Nephron (organoid): ENCODE measurements around the gene PRR30.
A peak's percentile ranks its signal among the peaks of the same experiment; 100 is the strongest.

Experiments used
- H3K27ac Mint-ChIP-seq, 3 experiments: 2 replicates each; pipeline ENCODE4 v1.8.0; 2020; ENCODE audit warnings: mixed read lengths in 3 of 3, mild to moderate bottlenecking in 2 of 3, moderate library complexity in 1 of 3
- H3K27me3 Mint-ChIP-seq: 2 replicates; pipeline ENCODE4 v1.8.0; 2021; ENCODE audit warnings: low read depth, mild to moderate bottlenecking, moderate library complexity, mixed read lengths
- H3K36me3 Mint-ChIP-seq: 2 replicates; pipeline ENCODE4 v1.8.0; 2020; ENCODE audit warnings: low read depth, mixed read lengths
- H3K4me1 Mint-ChIP-seq: 2 replicates; pipeline ENCODE4 v1.8.0; 2020; ENCODE audit warnings: mixed read lengths
- H3K4me3 Mint-ChIP-seq, 3 experiments: 2 replicates each; pipeline ENCODE4 v1.8.0; 2020; ENCODE audit warnings: mild to moderate bottlenecking in 3 of 3, mixed read lengths in 3 of 3, moderate library complexity in 2 of 3
- H3K9me3 Mint-ChIP-seq: 2 replicates; pipeline ENCODE4 v1.8.0; 2020; ENCODE audit warnings: mixed read lengths
- TF ChIP-seq, protein P1 (sequence below), 3 experiments: fragments of 200-600 bp; sonication (generic); IDR thresholded peaks; one replicate each; pipeline ENCODE4 v1.5.0; 2021; ENCODE audit warnings: antibody characterized with exemption in 3 of 3; ENCODE audit not compliant: unreplicated experiment in 3 of 3

Gene PRR30

DNA sequence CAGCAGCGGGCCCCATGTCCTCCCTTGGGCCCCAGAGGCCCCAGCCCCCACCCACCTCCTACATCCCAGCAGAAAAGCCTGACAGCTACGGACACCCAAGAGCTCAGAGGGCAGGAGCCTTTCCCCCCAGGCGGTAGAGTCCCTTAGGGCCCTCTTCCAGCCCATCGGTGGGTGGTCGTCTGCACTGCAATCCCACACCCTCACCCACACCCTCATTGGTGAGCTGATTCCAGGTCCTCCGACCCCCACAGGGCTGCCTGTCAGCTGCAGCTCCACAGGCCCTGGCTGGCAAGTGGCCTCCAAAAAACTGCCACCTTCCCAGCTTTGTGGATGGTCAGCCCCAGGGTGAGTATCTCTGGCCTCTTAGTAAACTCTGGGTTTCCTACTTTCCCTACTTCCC, 20.1 kb upstream of the PRR30 start:
- Mint-ChIP-seq H3K4me1 (peaks cover 7% of the 10 kb centered on the region), H3K27ac (no peak overlapping the region), H3K4me3 (no peak overlapping the region), H3K27me3 (peaks cover 6% of the 10 kb centered on the region), H3K36me3 (no peaks in the 10 kb centered on the region), H3K9me3 (no peaks in the 10 kb centered on the region)
- TF ChIP-seq, protein P1, sequence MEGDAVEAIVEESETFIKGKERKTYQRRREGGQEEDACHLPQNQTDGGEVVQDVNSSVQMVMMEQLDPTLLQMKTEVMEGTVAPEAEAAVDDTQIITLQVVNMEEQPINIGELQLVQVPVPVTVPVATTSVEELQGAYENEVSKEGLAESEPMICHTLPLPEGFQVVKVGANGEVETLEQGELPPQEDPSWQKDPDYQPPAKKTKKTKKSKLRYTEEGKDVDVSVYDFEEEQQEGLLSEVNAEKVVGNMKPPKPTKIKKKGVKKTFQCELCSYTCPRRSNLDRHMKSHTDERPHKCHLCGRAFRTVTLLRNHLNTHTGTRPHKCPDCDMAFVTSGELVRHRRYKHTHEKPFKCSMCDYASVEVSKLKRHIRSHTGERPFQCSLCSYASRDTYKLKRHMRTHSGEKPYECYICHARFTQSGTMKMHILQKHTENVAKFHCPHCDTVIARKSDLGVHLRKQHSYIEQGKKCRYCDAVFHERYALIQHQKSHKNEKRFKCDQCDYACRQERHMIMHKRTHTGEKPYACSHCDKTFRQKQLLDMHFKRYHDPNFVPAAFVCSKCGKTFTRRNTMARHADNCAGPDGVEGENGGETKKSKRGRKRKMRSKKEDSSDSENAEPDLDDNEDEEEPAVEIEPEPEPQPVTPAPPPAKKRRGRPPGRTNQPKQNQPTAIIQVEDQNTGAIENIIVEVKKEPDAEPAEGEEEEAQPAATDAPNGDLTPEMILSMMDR (IDR thresholded peaks at IDR 0.05; ENCODE audit: unreplicated experiment in 3 of 3): no peak

DNA sequence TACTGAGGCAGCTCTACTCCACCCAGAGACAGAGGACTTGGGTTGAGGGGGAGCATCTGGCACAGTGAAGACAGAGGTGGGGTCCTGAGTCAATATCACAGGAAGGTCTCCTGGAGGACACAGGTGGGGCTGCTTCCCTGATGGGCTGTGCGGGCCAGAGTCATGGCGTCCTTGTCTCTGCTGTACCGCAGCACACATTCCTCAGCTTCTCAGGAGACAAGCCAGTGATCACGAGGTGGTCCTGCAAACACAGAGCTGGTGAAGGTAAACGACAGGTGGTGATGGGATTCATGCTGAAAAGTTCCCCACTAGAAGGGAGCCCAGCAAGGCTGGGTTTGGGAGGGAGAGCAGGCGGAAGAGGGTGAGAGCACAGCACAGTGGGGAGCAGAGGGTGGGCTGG, 19.3 kb upstream of the PRR30 start:
- TF ChIP-seq, protein P1 (IDR thresholded peaks at IDR 0.05; ENCODE audit: unreplicated experiment in 3 of 3): no peak
- peaks cover 4% of the 10 kb centered on the region for H3K27me3 Mint-ChIP-seq

DNA sequence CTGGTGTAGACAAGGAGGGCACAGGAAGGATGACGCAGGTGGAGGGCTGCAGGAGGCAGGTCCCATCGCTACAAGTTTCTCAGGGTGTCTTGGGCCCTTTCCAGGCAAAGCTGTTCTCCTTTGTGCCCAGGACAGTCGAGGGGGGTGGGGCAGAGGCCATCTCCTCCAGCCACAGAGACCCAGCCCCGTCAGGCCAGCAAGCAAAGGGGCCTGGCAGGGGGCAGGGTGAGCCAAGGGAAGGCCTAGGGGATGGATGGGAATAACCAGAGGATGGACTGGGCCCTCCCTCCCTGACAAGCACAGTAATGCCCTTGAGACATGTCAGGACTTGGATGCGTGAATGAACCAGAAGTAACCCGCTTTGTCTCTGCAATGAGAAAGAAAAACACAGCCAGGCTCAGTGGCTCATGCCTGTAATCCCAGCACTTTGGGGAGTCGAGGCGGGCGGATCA, 15.9 kb upstream of the PRR30 start:
- Mint-ChIP-seq H3K4me1 (peaks cover 24% of the 10 kb centered on the region), H3K36me3 (no peaks in the 10 kb centered on the region), H3K27ac (peak overlapping the region; percentile 81 to 99 (median 95)), H3K27me3 (peaks cover 4% of the 10 kb centered on the region), H3K4me3 (no peak overlapping the region), H3K9me3 (no peaks in the 10 kb centered on the region)
- TF ChIP-seq, protein P1 (IDR thresholded peaks at IDR 0.05; ENCODE audit: unreplicated experiment in 3 of 3): no peak

More for the DNA sequence above, 19.3 kb upstream of the PRR30 start:
- peaks cover 15% of the 10 kb centered on the region for H3K4me1 Mint-ChIP-seq
- H3K27ac Mint-ChIP-seq: no peak overlapping the region
- no peaks in the 10 kb centered on the region for H3K36me3 Mint-ChIP-seq
- no peaks in the 10 kb centered on the region for H3K9me3 Mint-ChIP-seq
- H3K4me3 Mint-ChIP-seq: no peak overlapping the region

DNA sequence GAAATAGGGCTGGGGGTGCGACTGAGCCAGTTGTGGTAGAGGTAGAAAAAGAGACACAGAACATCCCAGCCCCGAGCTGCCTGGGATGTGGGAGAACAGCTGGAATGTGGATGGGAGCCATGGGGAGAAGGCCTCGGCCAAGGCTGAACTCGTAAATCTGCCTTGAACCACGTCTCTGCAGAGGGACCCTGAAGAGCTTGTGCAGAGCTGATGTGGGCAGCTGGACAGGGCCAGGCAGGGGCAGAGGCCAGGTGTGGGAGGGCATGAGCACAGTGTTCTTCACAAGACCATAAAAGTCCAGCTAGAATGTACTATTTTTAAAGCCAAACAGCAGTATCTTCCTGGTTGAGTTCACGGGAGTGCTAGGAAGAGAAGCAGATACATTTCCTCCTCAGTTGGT, 15.3 kb upstream of the PRR30 start:
- TF ChIP-seq, protein P1 (IDR thresholded peaks at IDR 0.05; ENCODE audit: unreplicated experiment in 3 of 3): no peak
- Mint-ChIP-seq H3K4me1 (peaks cover 24% of the 10 kb centered on the region), H3K27me3 (peaks cover 4% of the 10 kb centered on the region), H3K27ac (peak overlapping the region; percentile 81 to 99 (median 95)), H3K4me3 (peak overlapping the region in 2 of 3 experiments; percentile 43 to 64), H3K9me3 (no peaks in the 10 kb centered on the region), H3K36me3 (no peaks in the 10 kb centered on the region)

DNA sequence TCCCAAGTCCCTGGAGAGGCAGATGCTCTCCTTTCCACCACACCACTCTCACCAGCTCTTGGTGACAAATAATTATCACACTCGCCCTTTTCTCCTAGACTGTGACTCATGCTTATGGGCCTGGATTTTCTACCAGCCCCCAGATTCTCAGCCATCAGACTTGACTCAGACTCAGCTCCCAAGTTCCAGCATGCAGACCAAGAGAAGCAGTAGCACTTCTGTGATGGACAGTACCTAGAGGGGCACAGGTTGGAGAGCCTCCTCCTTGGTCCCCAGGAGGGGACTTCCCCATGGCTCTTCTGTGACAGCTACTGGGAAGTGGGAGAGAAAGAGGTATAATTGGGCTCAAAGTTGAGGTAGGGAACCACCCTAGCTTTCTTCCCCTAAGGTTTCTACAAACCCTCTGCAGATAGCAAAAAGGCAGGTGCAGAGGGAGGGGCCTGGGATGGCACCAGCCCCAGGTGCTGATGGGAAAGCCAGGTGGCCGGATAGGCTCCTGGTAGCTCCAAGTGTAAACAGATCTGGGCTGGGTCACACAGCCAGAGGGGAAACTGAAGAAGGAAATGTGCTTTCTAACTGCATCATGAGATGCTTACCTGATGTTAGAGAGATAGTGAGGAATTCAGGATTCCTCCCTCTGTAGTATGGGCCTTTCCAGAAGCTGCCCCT, 13.7 kb upstream of the PRR30 start:
- H3K9me3 Mint-ChIP-seq: no peaks in the 10 kb centered on the region
- no peak overlapping the region for H3K4me3 Mint-ChIP-seq
- H3K27ac Mint-ChIP-seq: peak overlapping the region in 2 of 3 experiments; percentile 95 to 99
- H3K4me1 Mint-ChIP-seq: peaks cover 39% of the 10 kb centered on the region
- no peaks in the 10 kb centered on the region for H3K36me3 Mint-ChIP-seq
- H3K27me3 Mint-ChIP-seq: peaks cover 4% of the 10 kb centered on the region
- TF ChIP-seq, protein P1 (IDR thresholded peaks at IDR 0.05; ENCODE audit: unreplicated experiment in 3 of 3): no peak
